ENCODE results near the gene MOSPD2.

The MOSPD2 gene

DNA sequence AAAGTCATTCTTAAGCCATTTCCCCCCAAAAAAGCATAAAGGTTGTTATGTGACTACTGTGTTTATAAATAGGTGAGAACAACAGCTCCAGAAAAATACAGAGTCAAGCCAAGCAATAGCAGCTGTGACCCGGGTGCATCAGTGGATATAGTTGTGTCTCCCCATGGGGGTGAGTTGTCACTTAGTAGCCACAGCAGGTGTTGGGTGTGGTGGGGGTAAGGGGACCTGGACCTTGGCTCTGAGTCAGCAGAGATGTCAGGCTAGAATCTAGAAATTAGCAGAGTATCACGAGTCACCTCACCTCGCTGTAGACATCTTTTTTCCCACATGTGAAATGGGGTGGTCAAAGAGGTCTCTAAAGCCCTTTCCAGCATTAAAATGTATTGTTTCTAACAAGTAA lies 42.4 kb downstream of the MOSPD2 start:
- TF ChIP-seq, protein P1, sequence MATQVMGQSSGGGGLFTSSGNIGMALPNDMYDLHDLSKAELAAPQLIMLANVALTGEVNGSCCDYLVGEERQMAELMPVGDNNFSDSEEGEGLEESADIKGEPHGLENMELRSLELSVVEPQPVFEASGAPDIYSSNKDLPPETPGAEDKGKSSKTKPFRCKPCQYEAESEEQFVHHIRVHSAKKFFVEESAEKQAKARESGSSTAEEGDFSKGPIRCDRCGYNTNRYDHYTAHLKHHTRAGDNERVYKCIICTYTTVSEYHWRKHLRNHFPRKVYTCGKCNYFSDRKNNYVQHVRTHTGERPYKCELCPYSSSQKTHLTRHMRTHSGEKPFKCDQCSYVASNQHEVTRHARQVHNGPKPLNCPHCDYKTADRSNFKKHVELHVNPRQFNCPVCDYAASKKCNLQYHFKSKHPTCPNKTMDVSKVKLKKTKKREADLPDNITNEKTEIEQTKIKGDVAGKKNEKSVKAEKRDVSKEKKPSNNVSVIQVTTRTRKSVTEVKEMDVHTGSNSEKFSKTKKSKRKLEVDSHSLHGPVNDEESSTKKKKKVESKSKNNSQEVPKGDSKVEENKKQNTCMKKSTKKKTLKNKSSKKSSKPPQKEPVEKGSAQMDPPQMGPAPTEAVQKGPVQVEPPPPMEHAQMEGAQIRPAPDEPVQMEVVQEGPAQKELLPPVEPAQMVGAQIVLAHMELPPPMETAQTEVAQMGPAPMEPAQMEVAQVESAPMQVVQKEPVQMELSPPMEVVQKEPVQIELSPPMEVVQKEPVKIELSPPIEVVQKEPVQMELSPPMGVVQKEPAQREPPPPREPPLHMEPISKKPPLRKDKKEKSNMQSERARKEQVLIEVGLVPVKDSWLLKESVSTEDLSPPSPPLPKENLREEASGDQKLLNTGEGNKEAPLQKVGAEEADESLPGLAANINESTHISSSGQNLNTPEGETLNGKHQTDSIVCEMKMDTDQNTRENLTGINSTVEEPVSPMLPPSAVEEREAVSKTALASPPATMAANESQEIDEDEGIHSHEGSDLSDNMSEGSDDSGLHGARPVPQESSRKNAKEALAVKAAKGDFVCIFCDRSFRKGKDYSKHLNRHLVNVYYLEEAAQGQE (IDR thresholded peaks at IDR 0.05; ENCODE audit: low read depth) = no peak
- TF ChIP-seq RAD21 (IDR thresholded peaks at IDR 0.05; ENCODE audit: low read depth) (no peak), EGR1 (IDR thresholded peaks at IDR 0.05) (no peak)

DNA sequence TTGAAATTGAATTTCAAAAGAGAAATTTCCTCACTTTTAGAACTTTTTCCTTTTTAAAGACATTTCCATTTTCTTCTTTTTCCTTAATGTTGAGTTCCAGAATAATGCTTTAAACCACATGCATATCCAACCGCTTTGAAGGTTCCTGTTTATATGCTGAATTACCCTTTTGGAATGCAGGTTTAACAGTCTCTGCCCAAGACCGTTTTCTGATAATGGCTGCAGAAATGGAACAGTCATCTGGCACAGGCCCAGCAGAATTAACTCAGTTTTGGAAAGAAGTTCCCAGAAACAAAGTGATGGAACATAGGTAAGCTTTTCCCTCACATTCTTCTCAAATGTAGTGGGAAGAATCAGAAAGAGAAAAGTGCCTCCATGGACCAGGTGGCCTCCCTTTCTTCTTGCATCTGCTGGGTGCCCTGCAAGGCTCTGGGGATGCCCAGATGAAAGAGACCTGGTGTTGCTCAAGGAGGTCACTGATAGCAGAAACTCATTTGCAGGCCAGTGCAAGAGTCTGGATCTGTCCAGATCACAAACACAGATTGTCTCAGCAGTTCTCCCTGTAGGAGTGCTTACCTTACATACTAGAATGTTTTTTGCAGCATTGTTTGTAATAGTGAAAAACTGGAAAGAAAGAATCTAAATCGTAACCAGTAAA lies 42.9 kb downstream of the MOSPD2 start:
- TF ChIP-seq EGR1 (IDR thresholded peaks at IDR 0.05) = no peak
- TF ChIP-seq FOXM1 (IDR thresholded peaks at IDR 0.05; ENCODE audit: borderline replicate concordance, low read depth) = no peak
- TF ChIP-seq, protein P1 (IDR thresholded peaks at IDR 0.05; ENCODE audit: low read depth) = no peak
- TF ChIP-seq, protein P2, sequence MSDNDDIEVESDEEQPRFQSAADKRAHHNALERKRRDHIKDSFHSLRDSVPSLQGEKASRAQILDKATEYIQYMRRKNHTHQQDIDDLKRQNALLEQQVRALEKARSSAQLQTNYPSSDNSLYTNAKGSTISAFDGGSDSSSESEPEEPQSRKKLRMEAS (IDR thresholded peaks at IDR 0.05) = no peak
- TF ChIP-seq CREB1 (IDR thresholded peaks at IDR 0.05; ENCODE audit: low read depth) = no peak

DNA sequence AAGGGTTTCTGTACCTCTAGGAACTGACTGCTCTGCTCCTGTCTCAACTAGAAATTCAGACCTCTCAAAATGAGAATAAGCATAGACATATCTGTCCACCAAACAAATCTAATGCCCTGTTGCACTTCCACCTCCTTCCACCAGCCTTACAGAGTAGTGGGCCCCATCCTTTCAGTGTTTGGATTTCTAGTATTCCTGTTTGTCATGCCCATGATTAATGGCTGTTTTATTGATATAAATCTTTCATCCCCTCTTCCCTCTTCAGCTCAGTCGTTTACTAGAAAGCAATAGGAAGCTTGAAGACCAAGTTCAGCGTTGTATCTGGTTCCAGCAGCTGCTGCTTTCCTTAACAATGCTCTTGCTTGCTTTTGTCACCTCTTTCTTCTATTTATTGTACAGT lies 46.2 kb downstream of the MOSPD2 start:
- TF ChIP-seq YY1 (IDR thresholded peaks at IDR 0.05; ENCODE audit: low read depth) (no peak), NFIC (IDR thresholded peaks at IDR 0.05) (no peak), ZBTB7A (IDR thresholded peaks at IDR 0.05; ENCODE audit: low read depth) (no peak), TEAD4 (IDR thresholded peaks at IDR 0.05) (no peak), CEBPB (IDR thresholded peaks at IDR 0.05) (no peak), EGR1 (IDR thresholded peaks at IDR 0.05) (no peak), EP300 (IDR thresholded peaks at IDR 0.05; ENCODE audit: borderline replicate concordance) (no peak), FOXM1 (IDR thresholded peaks at IDR 0.05; ENCODE audit: borderline replicate concordance, low read depth) (no peak), TAF1 (IDR thresholded peaks at IDR 0.05; ENCODE audit: low read depth) (no peak), RAD21 (IDR thresholded peaks at IDR 0.05; ENCODE audit: low read depth) (no peak)
- TF ChIP-seq, protein P2 (IDR thresholded peaks at IDR 0.05) = no peak
- TF ChIP-seq, protein P3, sequence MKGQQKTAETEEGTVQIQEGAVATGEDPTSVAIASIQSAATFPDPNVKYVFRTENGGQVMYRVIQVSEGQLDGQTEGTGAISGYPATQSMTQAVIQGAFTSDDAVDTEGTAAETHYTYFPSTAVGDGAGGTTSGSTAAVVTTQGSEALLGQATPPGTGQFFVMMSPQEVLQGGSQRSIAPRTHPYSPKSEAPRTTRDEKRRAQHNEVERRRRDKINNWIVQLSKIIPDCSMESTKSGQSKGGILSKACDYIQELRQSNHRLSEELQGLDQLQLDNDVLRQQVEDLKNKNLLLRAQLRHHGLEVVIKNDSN (IDR thresholded peaks at IDR 0.05) = no peak

DNA sequence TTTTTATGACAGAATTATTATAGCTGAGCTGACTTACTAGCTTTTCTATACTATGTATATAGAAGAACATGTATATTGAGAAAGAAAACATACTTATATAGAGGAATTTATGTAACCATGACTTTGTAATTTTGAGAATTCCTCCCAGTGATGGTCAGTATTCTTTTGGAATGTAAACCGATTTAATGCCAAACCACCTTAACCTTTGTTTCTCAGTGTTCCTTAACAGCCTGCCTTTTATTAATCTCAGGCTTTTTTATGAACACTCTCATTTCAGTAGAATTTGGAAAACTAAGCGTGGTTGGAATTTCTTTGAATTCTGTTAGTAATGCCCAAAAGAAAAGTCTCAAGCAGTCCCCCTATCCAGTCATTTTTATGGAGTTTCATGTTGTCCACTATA lies 47.0 kb downstream of the MOSPD2 start:
- TF ChIP-seq EGR1 (IDR thresholded peaks at IDR 0.05) = no peak
- TF ChIP-seq CEBPB (IDR thresholded peaks at IDR 0.05) = no peak
- TF ChIP-seq NFIC (IDR thresholded peaks at IDR 0.05) = no peak
- TF ChIP-seq, protein P2 (IDR thresholded peaks at IDR 0.05) = no peak
- TF ChIP-seq EP300 (IDR thresholded peaks at IDR 0.05; ENCODE audit: borderline replicate concordance) = no peak
- TF ChIP-seq, protein P1 (IDR thresholded peaks at IDR 0.05; ENCODE audit: low read depth) = no peak
- TF ChIP-seq, protein P3 (IDR thresholded peaks at IDR 0.05) = no peak
- no peak for TF ChIP-seq TCF12 (IDR thresholded peaks at IDR 0.05; ENCODE audit: low read depth)
- no peak for TF ChIP-seq FOXM1 (IDR thresholded peaks at IDR 0.05; ENCODE audit: borderline replicate concordance, low read depth)
- no peak for TF ChIP-seq RAD21 (IDR thresholded peaks at IDR 0.05; ENCODE audit: low read depth)
- TF ChIP-seq TAF1 (IDR thresholded peaks at IDR 0.05; ENCODE audit: low read depth) = no peak
- no peak for TF ChIP-seq CREB1 (IDR thresholded peaks at IDR 0.05; ENCODE audit: low read depth)
- no peak for TF ChIP-seq TEAD4 (IDR thresholded peaks at IDR 0.05)
- TF ChIP-seq YY1 (IDR thresholded peaks at IDR 0.05; ENCODE audit: low read depth) = no peak
- TF ChIP-seq ZBTB7A (IDR thresholded peaks at IDR 0.05; ENCODE audit: low read depth) = no peak

Data from Ishikawa (cell line).